Measurements from ENCODE around the gene SEPHS1.
"Not testable (repeated sequence)": the region's sequence is repeated elsewhere in the genome, so short reads cannot be mapped to it uniquely, and the experiment has no call there.

The SEPHS1 gene

DNA sequence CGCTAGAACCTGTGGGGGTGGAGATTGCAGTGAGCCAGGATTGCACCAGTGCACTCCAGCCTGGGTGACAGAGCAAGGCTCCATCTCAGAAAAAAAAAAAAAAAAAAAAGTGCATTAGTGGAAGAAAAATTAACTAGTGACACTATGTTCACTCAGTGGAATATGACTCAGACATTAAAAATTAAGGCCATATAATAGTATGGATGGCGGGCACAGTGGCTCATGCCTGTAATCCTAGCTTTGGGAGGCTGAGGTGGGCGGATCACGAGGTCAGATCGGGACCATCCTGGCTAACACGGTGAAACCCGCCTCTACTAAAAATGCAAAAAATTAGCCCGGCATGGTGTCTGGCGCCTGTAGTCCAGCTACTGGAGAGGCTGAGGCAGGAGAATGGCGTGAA is 51.6 kb downstream of the SEPHS1 start:
- intact Hi-C loops (cut with DNase I) = no loop called here
- no peak for DNase-seq

DNA sequence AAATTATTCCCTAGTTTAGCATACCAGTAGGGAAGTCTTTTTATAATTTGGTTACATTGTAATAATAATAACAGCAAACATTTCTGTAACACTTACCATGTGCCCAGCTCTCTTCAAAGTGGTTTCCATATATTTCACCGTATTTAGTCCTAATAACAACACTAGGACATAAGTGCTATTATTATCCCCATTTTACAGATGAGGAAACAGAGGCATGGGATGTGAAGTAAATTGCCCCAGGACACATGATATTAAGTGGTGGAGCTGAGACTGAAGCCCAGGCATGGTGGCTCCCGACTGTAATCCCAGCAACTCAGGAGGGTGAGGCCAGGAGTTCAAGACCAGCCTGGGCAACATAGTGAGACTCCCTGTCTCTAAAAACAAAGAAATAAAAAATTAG is 53.3 kb downstream of the SEPHS1 start:
- intact Hi-C loops (cut with DNase I) = no loop called here

DNA sequence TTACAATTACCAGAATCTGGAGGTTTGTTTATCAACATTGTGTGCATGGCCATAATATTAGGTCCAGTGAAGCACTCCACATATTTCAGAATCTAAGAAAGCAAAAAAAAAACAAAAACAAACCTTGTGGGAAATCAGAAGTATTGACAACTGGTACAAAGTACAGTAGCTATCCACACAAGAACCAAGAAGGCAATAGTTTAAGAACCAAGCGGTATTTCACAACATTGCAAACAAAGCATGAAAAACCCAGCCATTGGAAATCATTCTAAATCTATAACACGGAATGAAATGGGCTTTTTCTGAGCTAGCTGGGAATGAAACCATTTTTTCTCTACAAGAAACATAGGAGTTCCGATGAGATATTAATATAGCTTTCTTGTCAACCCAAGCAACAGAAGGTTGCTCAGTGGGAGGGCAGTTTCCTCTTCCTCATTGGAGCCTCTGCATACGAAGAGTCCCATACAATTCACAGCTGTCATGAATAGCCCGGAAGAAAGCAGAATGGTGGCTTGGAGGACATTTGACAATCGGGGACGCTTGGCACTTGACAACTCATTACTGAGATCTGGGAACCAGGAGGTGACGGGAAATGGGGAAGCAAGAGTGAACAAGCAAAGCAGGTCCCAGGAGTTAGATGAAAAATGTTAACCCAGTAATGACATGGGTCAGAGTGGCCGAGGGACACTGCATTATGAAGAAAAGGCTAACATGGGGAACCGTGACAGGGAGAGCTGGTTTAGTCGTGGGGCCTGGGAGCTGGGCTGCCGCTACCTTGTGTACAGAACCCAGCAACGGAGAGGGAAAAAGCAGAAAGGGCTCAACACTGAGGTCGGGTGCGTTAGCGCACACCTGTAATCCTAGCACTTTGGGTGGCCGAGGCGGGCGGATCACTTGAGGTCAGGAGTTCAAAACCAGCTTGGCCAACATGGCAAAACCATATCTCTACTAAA is 56.0 kb downstream of the SEPHS1 start:
- intact Hi-C loops (cut with DNase I) = no loop called here
- DNase-seq = no peak

More for the DNA sequence above, 53.3 kb downstream of the SEPHS1 start:
- DNase-seq = no peak

DNA sequence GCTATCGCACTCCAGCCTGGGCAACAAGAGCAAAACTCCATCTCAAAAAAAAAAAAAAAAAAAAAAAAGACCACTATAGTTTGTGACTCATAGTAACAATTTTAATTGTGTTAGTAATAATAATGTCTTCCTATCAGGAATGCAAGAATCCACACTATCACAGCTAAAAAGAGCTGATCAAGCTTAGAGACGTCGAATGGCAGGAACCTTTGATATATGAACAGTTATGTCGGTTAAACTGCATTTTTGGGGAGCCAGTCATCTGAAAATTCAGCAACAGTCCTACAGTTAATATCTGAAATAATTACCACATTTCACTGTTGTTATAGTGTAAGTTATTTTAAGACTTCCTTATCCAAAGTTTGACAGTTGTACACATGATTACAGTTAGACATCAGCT is 57.0 kb downstream of the SEPHS1 start:
- no peak for DNase-seq
- intact Hi-C loops (cut with DNase I) = no loop called here

DNA sequence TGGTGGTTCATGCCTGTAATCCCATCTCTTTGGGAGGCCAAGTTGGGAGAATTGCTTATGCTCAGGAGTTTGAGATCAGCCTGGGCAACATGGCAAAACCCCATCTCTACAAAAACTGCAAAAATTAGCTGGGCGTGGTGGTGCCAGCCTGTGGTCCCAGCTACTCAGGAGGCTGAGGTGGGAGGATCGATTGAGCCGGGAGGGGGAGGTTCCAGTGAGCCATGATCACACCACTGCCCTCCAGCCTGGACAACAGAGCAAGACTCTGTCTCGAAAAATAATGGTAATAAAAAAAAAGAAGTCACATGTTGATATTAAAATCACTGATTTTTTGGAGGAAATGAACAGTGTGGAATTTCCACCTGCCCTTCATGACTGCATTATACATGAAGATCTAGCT is 64.0 kb downstream of the SEPHS1 start:
- intact Hi-C loops (cut with DNase I) = no loop called here
- DNase-seq = peak in 1 of 10 donors; percentile 25

DNA sequence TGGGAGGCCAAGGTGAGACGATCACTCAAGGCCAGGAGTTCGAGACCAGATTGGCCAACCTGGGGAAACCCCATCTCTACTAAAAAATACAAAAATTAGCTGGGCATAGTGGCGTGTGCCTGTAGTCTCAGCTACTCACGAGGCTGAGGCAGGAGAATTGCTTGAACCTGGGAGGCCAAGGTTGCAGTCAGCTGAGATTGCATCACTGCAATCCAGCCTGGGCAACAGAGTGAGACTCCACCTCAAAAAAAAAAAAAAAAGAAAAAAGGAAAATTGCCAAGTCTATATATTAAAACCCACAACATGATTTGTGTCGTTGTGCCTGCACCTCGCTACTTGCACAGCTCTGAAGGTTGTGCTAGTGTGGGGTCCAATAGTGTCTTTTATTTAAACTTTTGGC is 65.7 kb downstream of the SEPHS1 start:
- DNase-seq; intact Hi-C loops (cut with DNase I): not testable (repeated sequence)

DNA sequence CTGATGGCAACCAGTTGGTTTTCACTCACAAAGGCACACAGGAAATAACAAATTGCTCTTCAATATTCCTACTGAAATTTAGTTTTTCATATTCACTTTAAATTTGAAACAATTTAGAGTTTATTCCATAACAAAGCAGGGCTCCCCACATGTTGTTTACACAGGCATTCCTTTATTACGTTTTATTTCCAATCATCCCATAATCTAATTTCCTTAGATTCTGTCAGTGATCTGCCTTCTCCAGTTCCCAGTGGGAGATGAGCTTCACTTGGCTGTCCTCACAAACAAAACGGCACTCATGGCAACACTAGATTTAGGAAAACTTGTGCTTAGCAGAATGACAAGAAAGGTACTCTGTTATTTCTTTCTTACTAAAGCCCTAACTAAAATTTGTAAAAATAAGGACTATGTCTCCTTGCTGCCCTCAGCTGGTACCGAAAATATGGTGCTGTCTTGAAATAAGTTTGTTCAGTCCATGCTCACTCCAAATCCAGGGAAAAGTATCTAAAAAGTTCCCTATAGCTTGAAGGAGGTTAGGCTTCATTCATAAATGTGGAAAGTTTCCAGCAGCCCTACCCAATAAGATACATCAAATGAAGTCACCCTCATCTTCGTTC is 71.2 kb downstream of the SEPHS1 start:
- no peak for DNase-seq
- intact Hi-C loops (cut with DNase I) = loop anchor here (10.0 kb wide), 1 partner anchor 112 kb away; the partner anchor contains the start of gene MCM10

DNA sequence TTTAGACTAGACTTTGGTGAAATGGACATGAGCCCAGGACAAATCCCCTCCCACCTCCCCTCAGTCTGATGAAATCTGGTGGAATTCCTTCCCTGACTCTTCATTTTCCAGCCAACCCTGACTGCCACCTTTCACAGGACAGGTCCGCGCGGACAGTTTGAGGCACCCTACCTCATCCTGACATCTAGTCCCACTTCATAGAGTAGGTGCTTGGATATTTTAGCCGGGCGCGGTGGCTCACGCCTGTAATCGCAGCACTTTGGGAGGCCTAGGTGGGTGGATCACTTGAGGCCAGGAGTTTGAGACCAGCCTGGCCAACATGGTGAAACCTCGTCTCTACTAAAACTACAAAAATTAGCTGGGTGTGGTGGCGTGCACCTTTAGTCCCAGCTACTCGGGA is 71.9 kb downstream of the SEPHS1 start:
- not testable (repeated sequence) for DNase-seq
- intact Hi-C loops (cut with DNase I) = loop anchor here (10.0 kb wide), 1 partner anchor 111 kb away; the partner anchor contains the start of gene MCM10

DNA sequence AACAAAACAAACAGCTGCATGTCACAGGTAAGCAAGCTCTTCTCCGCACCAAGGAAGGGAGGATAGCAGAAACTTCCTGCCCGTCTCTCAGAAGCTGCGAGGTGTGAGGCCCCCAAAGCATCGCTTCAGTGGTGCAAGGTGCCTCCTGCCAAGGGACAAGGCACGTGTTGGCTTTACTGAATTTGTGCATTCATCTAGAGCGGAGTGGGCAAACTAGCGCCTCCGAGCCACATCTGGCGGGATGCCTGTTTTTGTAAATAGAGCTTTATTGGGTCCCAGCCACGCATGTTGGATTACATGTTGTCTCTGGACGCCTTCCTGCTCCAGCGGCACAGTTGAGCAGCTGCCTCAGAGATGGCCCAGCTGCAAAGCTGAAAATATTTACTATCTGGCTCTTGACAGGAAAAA is 75.9 kb downstream of the SEPHS1 start:
- DNase-seq = peak; percentile 46 to 95 (median 72)

DNA sequence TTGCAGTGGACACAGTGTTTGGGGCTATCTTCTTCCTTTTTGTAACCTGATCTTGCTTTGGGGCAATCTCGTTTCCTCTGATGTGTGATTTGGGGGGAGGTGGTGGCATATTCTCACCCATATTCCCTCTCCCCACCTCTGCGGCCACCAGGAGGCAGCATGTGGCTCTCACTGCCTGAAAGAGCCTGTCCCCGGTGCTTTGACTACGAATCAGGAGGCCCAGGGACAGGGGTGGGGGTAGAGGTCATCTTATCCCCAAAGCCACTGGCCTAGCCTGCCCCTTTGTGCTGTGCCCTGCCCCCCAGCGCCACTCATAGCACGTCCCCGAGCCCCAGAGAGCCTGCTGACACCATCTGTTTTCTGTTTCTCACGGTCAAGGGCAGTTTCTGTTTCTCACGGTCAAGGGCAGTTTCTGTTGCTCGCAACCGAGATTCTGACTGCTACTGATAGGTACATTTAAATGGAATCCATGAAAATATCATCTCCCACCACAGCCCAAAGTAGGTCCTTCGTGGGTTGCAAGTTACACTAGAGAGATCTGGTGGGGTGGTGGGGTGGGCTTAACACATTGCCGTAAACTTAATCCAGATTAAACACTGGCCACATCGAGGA is 76.4 kb downstream of the SEPHS1 start:
- peak in 6 of 10 donors; percentile 10 to 86 (median 40) for DNase-seq
- intact Hi-C loops (cut with DNase I) = loop anchor here (10.0 kb wide), 1 partner anchor 107 kb away; the partner anchor contains the start of gene MCM10

More for the DNA sequence above, 75.9 kb downstream of the SEPHS1 start:
- intact Hi-C loops (cut with DNase I) = loop anchor here (10.0 kb wide), 1 partner anchor 107 kb away; the partner anchor contains the start of gene MCM10

DNA sequence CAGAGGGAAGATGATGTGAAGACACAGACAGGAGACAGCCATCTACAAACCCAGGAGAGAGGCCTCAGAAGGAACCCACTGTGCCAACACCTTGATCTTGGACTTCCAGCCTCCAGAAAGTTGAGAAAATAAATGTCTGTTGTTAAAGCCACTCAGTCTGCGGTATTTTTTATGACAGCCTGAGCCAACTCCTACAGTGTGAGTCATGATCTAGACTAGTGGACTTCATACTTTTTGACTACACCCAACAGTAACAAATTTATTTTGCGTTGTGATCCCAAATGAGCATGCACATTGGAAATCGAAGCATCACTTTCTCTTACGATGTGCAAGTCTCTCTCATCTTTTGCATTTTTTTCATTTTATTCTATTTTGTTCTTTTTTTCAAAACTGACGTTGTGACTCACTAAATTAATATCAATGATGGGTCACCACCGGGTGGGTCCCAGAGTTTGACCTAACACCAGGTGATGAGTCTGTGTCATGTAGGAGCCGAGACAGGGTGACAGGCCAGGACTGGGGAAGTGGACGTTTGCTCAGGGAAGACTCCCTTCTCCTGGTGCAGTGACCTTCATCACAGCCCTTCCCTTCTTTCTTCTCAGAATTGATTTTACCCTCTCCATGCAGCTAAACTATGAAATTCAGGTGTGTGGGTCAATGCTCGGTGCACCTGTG is 77.1 kb downstream of the SEPHS1 start:
- intact Hi-C loops (cut with DNase I) = loop anchor here (10.0 kb wide), 1 partner anchor 106 kb away; the partner anchor contains the start of gene MCM10
- DNase-seq = peak in 1 of 10 donors; percentile 1

DNA sequence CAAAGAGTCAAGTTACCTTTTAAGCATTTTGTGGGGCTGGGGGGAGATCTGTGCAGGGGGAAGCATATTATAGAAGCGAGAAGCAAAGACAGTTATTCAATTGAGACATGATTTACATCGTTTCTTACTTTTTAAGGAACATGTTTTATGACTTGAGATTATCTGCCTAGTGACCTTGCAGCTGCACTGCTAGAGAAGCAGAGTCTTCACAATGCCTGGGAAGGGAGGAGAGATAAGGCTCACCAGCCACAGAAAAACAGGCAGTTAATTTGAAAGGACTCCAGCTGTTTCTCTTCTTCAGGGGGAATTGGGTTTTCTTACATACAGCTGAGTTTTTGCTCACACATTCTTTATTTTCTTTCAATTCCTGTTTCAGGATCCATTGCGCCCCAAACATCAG is 79.3 kb downstream of the SEPHS1 start:
- DNase-seq = peak in 1 of 10 donors; percentile 3
- intact Hi-C loops (cut with DNase I) = loop anchor here (10.0 kb wide), 1 partner anchor 64 kb away; no protein-coding TSS in a partner anchor

DNA sequence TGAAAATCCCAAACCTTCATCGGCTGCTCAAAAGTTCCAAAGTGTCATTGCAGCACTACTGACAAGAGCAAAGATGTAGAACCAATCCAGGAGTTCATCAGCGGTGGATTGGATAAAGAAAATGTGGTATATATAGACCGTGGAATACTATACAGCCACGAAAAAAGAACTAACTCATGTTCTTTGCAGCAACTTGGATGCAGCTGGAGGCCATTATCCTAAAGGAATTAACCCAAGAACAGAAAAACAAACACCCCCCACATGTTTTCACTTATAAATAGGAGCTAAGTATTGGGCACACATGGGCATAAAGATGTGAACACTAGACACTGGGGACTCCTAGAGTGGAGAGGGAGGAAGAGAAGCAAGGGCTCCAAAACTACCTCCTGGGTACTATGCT is 79.8 kb downstream of the SEPHS1 start:
- intact Hi-C loops (cut with DNase I) = loop anchor here (10.0 kb wide), 1 partner anchor 64 kb away; no protein-coding TSS in a partner anchor

More for the DNA sequence above, 79.8 kb downstream of the SEPHS1 start:
- no peak for DNase-seq

Measured in posterior cingulate gyrus (tissue), 11 donors.